BLaER1 treated with 17β-estradiol and CSF1 and Interleukin-3, amounts not matched to agents 10 nM and 100 nM (cell line): ENCODE data around the gene STRIP1.

ENCODE experiments used
- H3K27ac ChIP-seq, 11 experiments: shearing (Covaris generic); formaldehyde crosslinking; 2 replicates each; pipeline ENCODE4 v1.8.1; 2022
- H3K27me3 ChIP-seq, 11 experiments: shearing (Covaris generic); formaldehyde crosslinking; 2 replicates each; pipeline ENCODE4 v1.8.1; 2022
- H3K36me3 ChIP-seq, 11 experiments: shearing (Covaris generic); formaldehyde crosslinking; 2 replicates each; pipeline ENCODE4 v1.8.1; 2022
- H3K4me1 ChIP-seq, 10 experiments: shearing (Covaris generic); formaldehyde crosslinking; 2 replicates each; pipeline ENCODE4 v1.8.1; 2022
- H3K4me2 ChIP-seq, 11 experiments: shearing (Covaris generic); formaldehyde crosslinking; 2 replicates each; pipeline ENCODE4 v1.8.1; 2022
- H3K4me3 ChIP-seq, 10 experiments: shearing (Covaris generic); formaldehyde crosslinking; 2 replicates each; pipeline ENCODE4 v1.8.1; 2022
- H3K9ac ChIP-seq, 11 experiments: shearing (Covaris generic); formaldehyde crosslinking; 2 replicates each; pipeline ENCODE4 v1.8.1; 2022
- H3K9me3 ChIP-seq, 11 experiments: shearing (Covaris generic); formaldehyde crosslinking; replicated peaks in 1 of 11; 2 replicates each; pipeline ENCODE4 v1.8.1; 2022
- H4K20me1 ChIP-seq, 11 experiments: shearing (Covaris generic); formaldehyde crosslinking; 2 replicates each; pipeline ENCODE4 v1.8.1; 2022
- Cebpa-rat ChIP-seq, 11 experiments: shearing (Covaris generic); IDR thresholded peaks; 2 replicates each; pipeline ENCODE4 v1.8.1; 2022

STRIP1 gene

GRCh38 chr1:110049801-110050601 lies 15.6 kb downstream of the STRIP1 start:
- Histone ChIP-seq H4K20me1 (peaks cover 4 to 79% (median 33%) of the 10 kb centered on the region in 11 experiments; a peak in 15 of 22 replicates), H3K9ac (peak overlapping the region in 1 of 11 experiments; percentile 15; a peak in 1 of 22 replicates), H3K36me3 (peaks cover 100% of the 10 kb centered on the region in 11 experiments), H3K4me1 (peaks cover 0 to 7% (median 0%) of the 10 kb centered on the region in 10 experiments; a peak in 2 of 20 replicates), H3K9me3 (no peaks in the 10 kb centered on the region), H3K27me3 (no peaks in the 10 kb centered on the region), H3K4me2 (no peak overlapping the region), H3K27ac (no peak overlapping the region), H3K4me3 (no peak overlapping the region)
- TF ChIP-seq Cebpa-rat (IDR thresholded peaks at IDR 0.05): no peak

- peaks cover 0 to 7% (median 0%) of the 10 kb centered on the region in 10 experiments; a peak in 2 of 20 replicates for H3K4me1 ChIP-seq
- no peak for TF ChIP-seq Cebpa-rat (IDR thresholded peaks at IDR 0.05)
- H3K27ac ChIP-seq: no peak overlapping the region
- H3K36me3 ChIP-seq: peaks cover 100% of the 10 kb centered on the region in 11 experiments
- no peak overlapping the region for H3K4me2 ChIP-seq
- H4K20me1 ChIP-seq: peaks cover 4 to 84% (median 37%) of the 10 kb centered on the region in 11 experiments; a peak in 15 of 22 replicates
- no peak overlapping the region for H3K4me3 ChIP-seq
- no peaks in the 10 kb centered on the region for H3K27me3 ChIP-seq
- no peaks in the 10 kb centered on the region for H3K9me3 ChIP-seq
- H3K9ac ChIP-seq: peak overlapping the region in 1 of 11 experiments; percentile 15; a peak in 2 of 22 replicates
Observed at GRCh38 chr1:110050602-110051261, 16.3 kb downstream of the STRIP1 start.

GRCh38 chr1:110051262-110051648 lies 16.8 kb downstream of the STRIP1 start:
- H3K9ac ChIP-seq: 0 out of 22 replicates have a peak overlapping the region, but pooled peaks of 1 of the 11 experiments have one; percentile 15
- no peak overlapping the region for H3K27ac ChIP-seq
- H3K9me3 ChIP-seq: no peaks in the 10 kb centered on the region
- peaks cover 0 to 7% (median 0%) of the 10 kb centered on the region in 10 experiments; a peak in 2 of 20 replicates for H3K4me1 ChIP-seq
- no peaks in the 10 kb centered on the region for H3K27me3 ChIP-seq
- no peak overlapping the region for H3K4me2 ChIP-seq
- peaks cover 4 to 84% (median 40%) of the 10 kb centered on the region in 11 experiments; a peak in 15 of 22 replicates for H4K20me1 ChIP-seq
- TF ChIP-seq Cebpa-rat (IDR thresholded peaks at IDR 0.05): no peak
- H3K4me3 ChIP-seq: no peak overlapping the region
- H3K36me3 ChIP-seq: peaks cover 100% of the 10 kb centered on the region in 11 experiments

GRCh38 chr1:110053552-110054428 lies 19.4 kb downstream of the STRIP1 start:
- Histone ChIP-seq H3K4me3 (no peak overlapping the region), H3K9me3 (no peaks in the 10 kb centered on the region), H3K27ac (no peak overlapping the region), H4K20me1 (peaks cover 15 to 91% (median 54%) of the 10 kb centered on the region in 11 experiments; a peak in 16 of 22 replicates), H3K4me1 (peaks cover 8 to 22% (median 15%) of the 10 kb centered on the region in 10 experiments), H3K27me3 (no peaks in the 10 kb centered on the region), H3K36me3 (peaks cover 91 to 100% (median 98%) of the 10 kb centered on the region in 11 experiments), H3K9ac (no peak overlapping the region), H3K4me2 (no peak overlapping the region)
- TF ChIP-seq Cebpa-rat (IDR thresholded peaks at IDR 0.05): no peak

- peaks cover 23 to 95% (median 50%) of the 10 kb centered on the region in 11 experiments; a peak in 17 of 22 replicates for H4K20me1 ChIP-seq
- no peaks in the 10 kb centered on the region for H3K9me3 ChIP-seq
- no peaks in the 10 kb centered on the region for H3K27me3 ChIP-seq
- H3K9ac ChIP-seq: peak overlapping the region in 3 of 11 experiments; percentile 1 to 22 (median 11); a peak in 5 of 22 replicates
- no peak for TF ChIP-seq Cebpa-rat (IDR thresholded peaks at IDR 0.05)
- no peak overlapping the region for H3K27ac ChIP-seq
- no peak overlapping the region for H3K4me2 ChIP-seq
- no peak overlapping the region for H3K4me3 ChIP-seq
- peaks cover 17 to 25% (median 21%) of the 10 kb centered on the region in 10 experiments for H3K4me1 ChIP-seq
- peaks cover 85 to 97% (median 89%) of the 10 kb centered on the region in 11 experiments for H3K36me3 ChIP-seq
Observed at GRCh38 chr1:110055493-110056284, 21.3 kb downstream of the STRIP1 start.

GRCh38 chr1:110056285-110056683 lies 21.9 kb downstream of the STRIP1 start:
- Histone ChIP-seq H4K20me1 (peaks cover 23 to 95% (median 51%) of the 10 kb centered on the region in 11 experiments; a peak in 17 of 22 replicates), H3K4me3 (no peak overlapping the region), H3K9ac (no peak overlapping the region), H3K9me3 (no peaks in the 10 kb centered on the region), H3K27me3 (no peaks in the 10 kb centered on the region), H3K27ac (no peak overlapping the region), H3K4me2 (no peak overlapping the region), H3K36me3 (peaks cover 79 to 97% (median 86%) of the 10 kb centered on the region in 11 experiments), H3K4me1 (peaks cover 17 to 28% (median 22%) of the 10 kb centered on the region in 10 experiments)
- TF ChIP-seq Cebpa-rat (IDR thresholded peaks at IDR 0.05): no peak

- H3K36me3 ChIP-seq: peaks cover 74 to 97% (median 82%) of the 10 kb centered on the region in 11 experiments
- no peaks in the 10 kb centered on the region for H3K27me3 ChIP-seq
- H4K20me1 ChIP-seq: peaks cover 23 to 95% (median 56%) of the 10 kb centered on the region in 11 experiments; a peak in 17 of 22 replicates
- H3K4me1 ChIP-seq: peaks cover 17 to 30% (median 25%) of the 10 kb centered on the region in 10 experiments
- no peak overlapping the region for H3K27ac ChIP-seq
- H3K9ac ChIP-seq: no peak overlapping the region; a peak in 1 of 22 replicates
- H3K4me2 ChIP-seq: no peak overlapping the region
- no peak for TF ChIP-seq Cebpa-rat (IDR thresholded peaks at IDR 0.05)
- H3K9me3 ChIP-seq: no peaks in the 10 kb centered on the region
- H3K4me3 ChIP-seq: no peak overlapping the region
Observed at GRCh38 chr1:110056776-110057175, 22.4 kb downstream of the STRIP1 start.
